Fibroblast of lung (primary cell): Measurements from ENCODE around the gene POGZ. TPM values are rescaled to one million over a fixed set of nuclear protein-coding genes. Genes with fewer than 3 reads are reported as not detected.

Source experiments
- DNase-seq, 2 donors: peaks; one replicate each; pipeline versions ENCODE4 v3.0.0 to v3.0.0-alpha.2; 2010; ENCODE audit warnings: low read depth in 2 of 2
- H2AFZ ChIP-seq: 2 replicates; pipeline ENCODE4 v1.5.1; 2012; ENCODE audit warnings: low read length, control low read depth, inconsistent platforms
- H3K27ac ChIP-seq: 2 replicates; pipeline ENCODE4 v1.5.1; 2011; ENCODE audit warnings: low read length, control low read depth; ENCODE audit not compliant: insufficient read depth
- H3K27me3 ChIP-seq: 2 replicates; pipeline ENCODE4 v1.5.1; 2011; ENCODE audit warnings: mild to moderate bottlenecking, low read length; ENCODE audit not compliant: control insufficient read depth, insufficient read depth
- H3K36me3 ChIP-seq: 2 replicates; pipeline ENCODE4 v1.5.1; 2011; ENCODE audit warnings: low read length; ENCODE audit not compliant: control insufficient read depth, insufficient read depth
- H3K4me1 ChIP-seq: 2 replicates; pipeline ENCODE4 v1.5.1; 2011; ENCODE audit warnings: low read length; ENCODE audit not compliant: control insufficient read depth, insufficient read depth; ENCODE audit errors: extremely low read depth
- H3K4me2 ChIP-seq: 2 replicates; pipeline ENCODE4 v1.5.1; 2011; ENCODE audit warnings: low read length, control low read depth; ENCODE audit not compliant: insufficient read depth; ENCODE audit errors: extremely low read depth
- H3K4me3 ChIP-seq, 4 experiments: fragments of 200-600 bp in 1 of 4; sonication (generic) in 1 of 4; replicated peaks in 1 of 4; 2 replicates each; pipeline ENCODE4 v1.5.1; 2011 to 2016; ENCODE audit warnings: low read length in 4 of 4, low read depth in 3 of 4, mild to moderate bottlenecking in 3 of 4, control low read depth in 2 of 4, inconsistent platforms in 1 of 4, mixed read lengths in 1 of 4; ENCODE audit not compliant: insufficient read depth in 1 of 4; ENCODE audit errors: control extremely low read depth in 1 of 4
- H3K79me2 ChIP-seq: 2 replicates; pipeline ENCODE4 v1.5.1; 2012; ENCODE audit warnings: mild to moderate bottlenecking, low read length, inconsistent platforms; ENCODE audit not compliant: control insufficient read depth, insufficient read depth
- H3K9ac ChIP-seq: 2 replicates; pipeline ENCODE4 v1.5.1; 2011; ENCODE audit warnings: mild to moderate bottlenecking, low read length, control low read depth; ENCODE audit not compliant: insufficient read depth
- H3K9me3 ChIP-seq: 2 replicates; pipeline ENCODE4 v1.5.1; 2012; ENCODE audit warnings: low read depth, low read length; ENCODE audit not compliant: control insufficient read depth, insufficient read depth
- H4K20me1 ChIP-seq: 2 replicates; pipeline ENCODE4 v1.5.1; 2011; ENCODE audit warnings: low read length; ENCODE audit not compliant: control insufficient read depth, insufficient read depth; ENCODE audit errors: extremely low read depth
- EZH2 ChIP-seq: IDR thresholded peaks from 2 replicates; pipeline ENCODE4 v1.5.1; 2012; ENCODE audit warnings: low read length, control low read depth, mild to moderate bottlenecking; ENCODE audit errors: missing control alignments
- polyA plus RNA-seq, 2 donors: library from polyadenylated mRNA; depleted of rRNA in 1 of 2; stranded (reverse) in 1 of 2; unstranded in 1 of 2; fragments of >200 nt; gene quantifications; 2 replicates each; pipeline ENCODE4 v1.2.1, GENCODE V29; 2011 to 2012; ENCODE audit warnings: missing spikeins in 1 of 2
- total RNA-seq: library from RNA; depleted of rRNA; stranded (reverse); fragments of >200 nt; gene quantifications from 2 replicates; pipeline ENCODE4 v1.2.1, GENCODE V29; 2014
- TF ChIP-seq, protein P1 (sequence below), 2 donors: IDR thresholded peaks in 1 of 2; conservative IDR thresholded peaks in 1 of 2; 1 replicate in 1 of 2; 2 replicates in 1 of 2; pipeline ENCODE4 v1.5.1; 2011 to 2012; ENCODE audit warnings: low read length in 2 of 2, control low read depth in 1 of 2, inconsistent platforms in 1 of 2, low read depth in 1 of 2, mild to moderate bottlenecking in 1 of 2

POGZ gene
- total and polyA plus RNA-seq, 2 donors (not counting 1 experiment from before 2014, with no cell fraction given): 21.6 to 27.6 TPM

- DNase-seq: no peak
- Histone ChIP-seq H3K4me2 (no peak overlapping the region), H2AFZ (no peak overlapping the region), H4K20me1 (no peaks in the 10 kb centered on the region), H3K27ac (no peak overlapping the region), H3K36me3 (no peaks in the 10 kb centered on the region), H3K9me3 (no peaks in the 10 kb centered on the region), H3K4me1 (no peaks in the 10 kb centered on the region), H3K27me3 (no peaks in the 10 kb centered on the region), H3K9ac (no peak overlapping the region), H3K79me2 (no peaks in the 10 kb centered on the region), H3K4me3 (no peak overlapping the region)
- no peak for TF ChIP-seq EZH2
- TF ChIP-seq, protein P1, sequence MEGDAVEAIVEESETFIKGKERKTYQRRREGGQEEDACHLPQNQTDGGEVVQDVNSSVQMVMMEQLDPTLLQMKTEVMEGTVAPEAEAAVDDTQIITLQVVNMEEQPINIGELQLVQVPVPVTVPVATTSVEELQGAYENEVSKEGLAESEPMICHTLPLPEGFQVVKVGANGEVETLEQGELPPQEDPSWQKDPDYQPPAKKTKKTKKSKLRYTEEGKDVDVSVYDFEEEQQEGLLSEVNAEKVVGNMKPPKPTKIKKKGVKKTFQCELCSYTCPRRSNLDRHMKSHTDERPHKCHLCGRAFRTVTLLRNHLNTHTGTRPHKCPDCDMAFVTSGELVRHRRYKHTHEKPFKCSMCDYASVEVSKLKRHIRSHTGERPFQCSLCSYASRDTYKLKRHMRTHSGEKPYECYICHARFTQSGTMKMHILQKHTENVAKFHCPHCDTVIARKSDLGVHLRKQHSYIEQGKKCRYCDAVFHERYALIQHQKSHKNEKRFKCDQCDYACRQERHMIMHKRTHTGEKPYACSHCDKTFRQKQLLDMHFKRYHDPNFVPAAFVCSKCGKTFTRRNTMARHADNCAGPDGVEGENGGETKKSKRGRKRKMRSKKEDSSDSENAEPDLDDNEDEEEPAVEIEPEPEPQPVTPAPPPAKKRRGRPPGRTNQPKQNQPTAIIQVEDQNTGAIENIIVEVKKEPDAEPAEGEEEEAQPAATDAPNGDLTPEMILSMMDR (conservative IDR thresholded peaks at IDR 0.05 in 1 of 2, IDR thresholded peaks at IDR 0.05 in 1 of 2; ENCODE audit: low read depth in 1 of 2, low read length in 2 of 2): no peak
These were observed 32.8 kb upstream of the POGZ start for GRCh38 chr1:151492120-151492519.

GRCh38 chr1:151491641-151492040 lies 32.3 kb upstream of the POGZ start:
- no peak overlapping the region for H3K4me3 ChIP-seq
- no peaks in the 10 kb centered on the region for H3K36me3 ChIP-seq
- no peak overlapping the region for H2AFZ ChIP-seq
- no peaks in the 10 kb centered on the region for H4K20me1 ChIP-seq
- no peak overlapping the region for H3K4me2 ChIP-seq
- H3K4me1 ChIP-seq: no peaks in the 10 kb centered on the region
- H3K9me3 ChIP-seq: no peaks in the 10 kb centered on the region
- no peak overlapping the region for H3K27ac ChIP-seq
- no peak for TF ChIP-seq EZH2
- TF ChIP-seq, protein P1 (conservative IDR thresholded peaks at IDR 0.05 in 1 of 2, IDR thresholded peaks at IDR 0.05 in 1 of 2; ENCODE audit: low read depth in 1 of 2, low read length in 2 of 2): no peak
- DNase-seq: no peak
- H3K79me2 ChIP-seq: no peaks in the 10 kb centered on the region
- no peaks in the 10 kb centered on the region for H3K27me3 ChIP-seq
- no peak overlapping the region for H3K9ac ChIP-seq

GRCh38 chr1:151486557-151486956 lies 27.3 kb upstream of the POGZ start:
- Histone ChIP-seq H3K4me1 (no peaks in the 10 kb centered on the region), H4K20me1 (no peaks in the 10 kb centered on the region), H3K27ac (no peak overlapping the region), H3K4me3 (no peak overlapping the region), H3K27me3 (no peaks in the 10 kb centered on the region), H3K79me2 (no peaks in the 10 kb centered on the region), H3K4me2 (no peak overlapping the region), H2AFZ (no peak overlapping the region), H3K36me3 (no peaks in the 10 kb centered on the region), H3K9ac (no peak overlapping the region), H3K9me3 (no peaks in the 10 kb centered on the region)
- DNase-seq: no peak
- TF ChIP-seq, protein P1 (conservative IDR thresholded peaks at IDR 0.05 in 1 of 2, IDR thresholded peaks at IDR 0.05 in 1 of 2; ENCODE audit: low read depth in 1 of 2, low read length in 2 of 2): no peak
- TF ChIP-seq EZH2: no peak
